ENCODE data around the gene MYH3. TPM values are rescaled to one million over a fixed set of nuclear protein-coding genes. Genes with fewer than 3 reads are reported as not detected.
A peak's percentile ranks its signal among the peaks of the same experiment; 100 is the strongest.

MYH3 gene
- total RNA-seq: 4.9 TPM

- no peak within 1 kb of the TSS for H3K4me3 ChIP-seq
- H3K4me1 ChIP-seq: no peaks in the 10 kb centered on the region
- TF ChIP-seq POLR2AphosphoS5 (IDR thresholded peaks at IDR 0.05; ENCODE audit: insufficient read depth in 1 of 2, low read depth in 1 of 2) (no peak), CTCF (IDR thresholded peaks at IDR 0.05) (no peak), POLR2A (IDR thresholded peaks at IDR 0.05) (no peak)
- H3K36me3 ChIP-seq: peaks cover 0 to 4% of the 10 kb centered on the region in 2 donors
- intact Hi-C loops (cut with DNase I): no loop called here
- no peaks in the 10 kb centered on the region for H3K9me3 ChIP-seq
- DNase-seq (ENCODE audit: extremely low spot score in 2 of 2): no peak
- H3K27me3 ChIP-seq: no peaks in the 10 kb centered on the region
- no peak within 1 kb of the TSS for H3K27ac ChIP-seq
Measured at GRCh38 chr17:10657148-10657547, at the start of gene MYH3. TSS of gene MYH3 (minus strand) at chr17:10657309. CDS start at chr17:10655064, 2,245 bp downstream.

- no peak for DNase-seq (ENCODE audit: extremely low spot score in 2 of 2)
- Histone ChIP-seq H3K27ac (no peak overlapping the region), H3K4me1 (peaks cover 5% of the 10 kb centered on the region), H3K27me3 (no peaks in the 10 kb centered on the region), H3K9me3 (no peaks in the 10 kb centered on the region), H3K36me3 (peaks cover 0 to 38% of the 10 kb centered on the region in 2 donors), H3K4me3 (no peak overlapping the region)
- no peak for TF ChIP-seq POLR2A (IDR thresholded peaks at IDR 0.05)
- intact Hi-C loops (cut with DNase I): loop anchor here (5.0 kb wide), 1 partner anchor 612 kb away; no protein-coding TSS in a partner anchor
Measured at GRCh38 chr17:10705727-10706126, 48.6 kb upstream of the MYH3 start.

GRCh38 chr17:10702574-10702973, 45.5 kb upstream of the MYH3 start:
- no peak overlapping the region for H3K27ac ChIP-seq
- H3K9me3 ChIP-seq: no peaks in the 10 kb centered on the region
- peaks cover 20% of the 10 kb centered on the region for H3K4me1 ChIP-seq
- H3K27me3 ChIP-seq: no peaks in the 10 kb centered on the region
- intact Hi-C loops (cut with DNase I): no loop called here
- TF ChIP-seq POLR2A (IDR thresholded peaks at IDR 0.05): no peak
- no peak for TF ChIP-seq POLR2AphosphoS5 (IDR thresholded peaks at IDR 0.05; ENCODE audit: insufficient read depth in 1 of 2, low read depth in 1 of 2)
- TF ChIP-seq CTCF (IDR thresholded peaks at IDR 0.05): no peak
- no peak overlapping the region for H3K4me3 ChIP-seq
- peaks cover 0 to 27% of the 10 kb centered on the region in 2 donors for H3K36me3 ChIP-seq
- no peak for DNase-seq (ENCODE audit: extremely low spot score in 2 of 2)

- Histone ChIP-seq H3K9me3 (no peaks in the 10 kb centered on the region), H3K4me3 (no peak overlapping the region), H3K4me1 (peaks cover 30% of the 10 kb centered on the region), H3K36me3 (no peaks in the 10 kb centered on the region), H3K27me3 (no peaks in the 10 kb centered on the region), H3K27ac (no peak overlapping the region)
- no peak for DNase-seq (ENCODE audit: extremely low spot score in 2 of 2)
- intact Hi-C loops (cut with DNase I): no loop called here
- TF ChIP-seq POLR2A (IDR thresholded peaks at IDR 0.05) (no peak), CTCF (IDR thresholded peaks at IDR 0.05) (no peak), POLR2AphosphoS5 (IDR thresholded peaks at IDR 0.05; ENCODE audit: insufficient read depth in 1 of 2, low read depth in 1 of 2) (no peak)
Measured at GRCh38 chr17:10699856-10700255, 42.7 kb upstream of the MYH3 start.

GRCh38 chr17:10698096-10698818, 41.1 kb upstream of the MYH3 start:
- Histone ChIP-seq H3K36me3 (peaks cover 0 to 4% of the 10 kb centered on the region in 2 donors), H3K4me1 (peaks cover 30% of the 10 kb centered on the region), H3K9me3 (no peaks in the 10 kb centered on the region), H3K4me3 (peak overlapping the region; percentile 69 to 86), H3K27ac (peak overlapping the region; percentile 96), H3K27me3 (no peaks in the 10 kb centered on the region)
- no peak for TF ChIP-seq POLR2AphosphoS5 (IDR thresholded peaks at IDR 0.05; ENCODE audit: insufficient read depth in 1 of 2, low read depth in 1 of 2)
- TF ChIP-seq POLR2A (IDR thresholded peaks at IDR 0.05): no peak
- TF ChIP-seq CTCF (IDR thresholded peaks at IDR 0.05): no peak
- no peak for DNase-seq (ENCODE audit: extremely low spot score in 2 of 2)
- intact Hi-C loops (cut with DNase I): no loop called here
